ENCODE results near the gene PJA2. TPM values are rescaled to one million over a fixed set of nuclear protein-coding genes. Genes with fewer than 3 reads are reported as not detected.

The PJA2 gene, protein sequence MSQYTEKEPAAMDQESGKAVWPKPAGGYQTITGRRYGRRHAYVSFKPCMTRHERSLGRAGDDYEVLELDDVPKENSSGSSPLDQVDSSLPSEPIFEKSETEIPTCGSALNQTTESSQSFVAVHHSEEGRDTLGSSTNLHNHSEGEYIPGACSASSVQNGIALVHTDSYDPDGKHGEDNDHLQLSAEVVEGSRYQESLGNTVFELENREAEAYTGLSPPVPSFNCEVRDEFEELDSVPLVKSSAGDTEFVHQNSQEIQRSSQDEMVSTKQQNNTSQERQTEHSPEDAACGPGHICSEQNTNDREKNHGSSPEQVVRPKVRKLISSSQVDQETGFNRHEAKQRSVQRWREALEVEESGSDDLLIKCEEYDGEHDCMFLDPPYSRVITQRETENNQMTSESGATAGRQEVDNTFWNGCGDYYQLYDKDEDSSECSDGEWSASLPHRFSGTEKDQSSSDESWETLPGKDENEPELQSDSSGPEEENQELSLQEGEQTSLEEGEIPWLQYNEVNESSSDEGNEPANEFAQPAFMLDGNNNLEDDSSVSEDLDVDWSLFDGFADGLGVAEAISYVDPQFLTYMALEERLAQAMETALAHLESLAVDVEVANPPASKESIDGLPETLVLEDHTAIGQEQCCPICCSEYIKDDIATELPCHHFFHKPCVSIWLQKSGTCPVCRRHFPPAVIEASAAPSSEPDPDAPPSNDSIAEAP
- 100 to 1,000 TPM in 3 of 4 donors, 10 to 100 TPM in 1; 95.4 to 159 (median 134) TPM for total RNA-seq

DNA sequence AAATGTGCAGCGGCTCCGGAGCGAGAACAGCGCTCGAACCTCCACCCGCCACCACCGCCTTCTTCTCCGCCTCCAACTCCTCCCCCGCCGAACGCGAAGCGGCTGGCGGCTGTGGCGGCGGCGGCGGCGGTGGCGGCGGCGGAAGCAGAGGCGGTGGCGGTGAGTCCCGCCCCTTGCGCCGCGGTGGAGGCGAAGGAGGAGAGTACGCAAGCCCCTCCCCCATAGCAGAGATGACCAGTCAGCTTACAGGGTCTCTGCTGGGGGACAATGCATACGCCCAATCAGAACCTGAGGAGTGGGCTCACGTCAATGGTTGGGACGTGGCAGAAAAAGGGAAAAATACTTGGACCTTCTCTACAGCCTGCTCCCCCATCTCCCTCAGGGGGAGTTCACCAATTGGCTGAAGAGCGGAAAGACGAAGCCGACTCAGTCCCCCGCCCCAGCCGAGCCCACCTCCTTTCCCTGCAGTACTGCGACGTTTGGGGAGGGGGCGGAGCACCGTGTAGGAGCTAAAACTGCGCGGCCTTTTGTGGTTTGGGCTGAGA lies at the start of gene PJA2:
Gene PJA2, minus strand, starts transcription at position 131 of the 545 bp plus-strand sequence. CDS start 26,541 bp downstream, outside the sequence.
- WGBS, 2 donors = 1% methylated on average over 43 to 44 of the region's 44 CpGs
- Histone ChIP-seq H3K4me1 (peaks cover 0 to 63% (median 25%) of the 10 kb centered on the region in 4 donors), H3K27ac (peak within 1 kb of the TSS; percentile 97 to 99 (median 98)), H3K27me3 (no peaks in the 10 kb centered on the region), H3K36me3 (no peaks in the 10 kb centered on the region), H3K4me3 (peak within 1 kb of the TSS; percentile 73 to 93 (median 84)), H3K9me3 (peaks cover 0 to 6% (median 0%) of the 10 kb centered on the region in 4 donors)
- DNase-seq (ENCODE audit: low spot score in 2 of 2) = peak; percentile 98
- TF ChIP-seq, protein P1, sequence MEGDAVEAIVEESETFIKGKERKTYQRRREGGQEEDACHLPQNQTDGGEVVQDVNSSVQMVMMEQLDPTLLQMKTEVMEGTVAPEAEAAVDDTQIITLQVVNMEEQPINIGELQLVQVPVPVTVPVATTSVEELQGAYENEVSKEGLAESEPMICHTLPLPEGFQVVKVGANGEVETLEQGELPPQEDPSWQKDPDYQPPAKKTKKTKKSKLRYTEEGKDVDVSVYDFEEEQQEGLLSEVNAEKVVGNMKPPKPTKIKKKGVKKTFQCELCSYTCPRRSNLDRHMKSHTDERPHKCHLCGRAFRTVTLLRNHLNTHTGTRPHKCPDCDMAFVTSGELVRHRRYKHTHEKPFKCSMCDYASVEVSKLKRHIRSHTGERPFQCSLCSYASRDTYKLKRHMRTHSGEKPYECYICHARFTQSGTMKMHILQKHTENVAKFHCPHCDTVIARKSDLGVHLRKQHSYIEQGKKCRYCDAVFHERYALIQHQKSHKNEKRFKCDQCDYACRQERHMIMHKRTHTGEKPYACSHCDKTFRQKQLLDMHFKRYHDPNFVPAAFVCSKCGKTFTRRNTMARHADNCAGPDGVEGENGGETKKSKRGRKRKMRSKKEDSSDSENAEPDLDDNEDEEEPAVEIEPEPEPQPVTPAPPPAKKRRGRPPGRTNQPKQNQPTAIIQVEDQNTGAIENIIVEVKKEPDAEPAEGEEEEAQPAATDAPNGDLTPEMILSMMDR (IDR thresholded peaks at IDR 0.05) = peak; percentile 31 to 67 (median 57)
- TF ChIP-seq POLR2A (IDR thresholded peaks at IDR 0.05) (peak; percentile 74 to 83), EP300 (IDR thresholded peaks at IDR 0.05) (peak in 1 of 2 donors; percentile 92)

DNA sequence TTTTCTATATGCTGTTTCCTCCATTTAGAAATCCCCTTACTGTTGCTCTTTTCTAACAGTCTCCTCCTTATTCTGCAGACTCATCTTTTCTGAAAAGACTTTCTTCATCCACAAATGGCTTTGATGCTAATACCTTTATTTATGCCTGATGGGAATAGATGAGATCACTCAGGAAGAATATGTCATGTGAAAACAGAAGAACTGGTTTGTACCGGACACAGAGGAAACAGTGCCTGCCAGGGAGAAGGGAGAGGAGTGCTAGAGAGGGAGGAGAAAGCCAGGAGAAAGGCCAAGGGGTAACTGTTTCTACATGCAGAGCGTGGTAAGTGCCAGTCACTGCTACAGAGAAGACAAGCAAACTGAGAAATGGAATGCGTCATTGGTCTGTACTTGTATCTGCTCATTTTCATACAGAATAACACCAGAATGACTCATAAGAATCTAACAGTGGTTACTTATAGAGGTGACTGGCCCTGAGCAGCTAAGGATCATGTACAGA lies 45.9 kb upstream of the PJA2 start:
- Histone ChIP-seq H3K27ac (peak overlapping the region in 3 of 4 donors; percentile 32 to 74 (median 63)), H3K9me3 (peaks cover 0 to 5% (median 0%) of the 10 kb centered on the region in 4 donors), H3K27me3 (no peaks in the 10 kb centered on the region), H3K36me3 (no peaks in the 10 kb centered on the region), H3K4me1 (peaks cover 0 to 52% (median 11%) of the 10 kb centered on the region in 4 donors), H3K4me3 (no peak overlapping the region)
- WGBS, 2 donors = 2 to 8% methylated on average over 3 of the region's 3 CpGs
- TF ChIP-seq, protein P1 (IDR thresholded peaks at IDR 0.05) = no peak
- TF ChIP-seq EP300 (IDR thresholded peaks at IDR 0.05) = peak in 1 of 2 donors; percentile 78
- peak in 1 of 2 donors; percentile 48 for DNase-seq (ENCODE audit: low spot score in 2 of 2)

DNA sequence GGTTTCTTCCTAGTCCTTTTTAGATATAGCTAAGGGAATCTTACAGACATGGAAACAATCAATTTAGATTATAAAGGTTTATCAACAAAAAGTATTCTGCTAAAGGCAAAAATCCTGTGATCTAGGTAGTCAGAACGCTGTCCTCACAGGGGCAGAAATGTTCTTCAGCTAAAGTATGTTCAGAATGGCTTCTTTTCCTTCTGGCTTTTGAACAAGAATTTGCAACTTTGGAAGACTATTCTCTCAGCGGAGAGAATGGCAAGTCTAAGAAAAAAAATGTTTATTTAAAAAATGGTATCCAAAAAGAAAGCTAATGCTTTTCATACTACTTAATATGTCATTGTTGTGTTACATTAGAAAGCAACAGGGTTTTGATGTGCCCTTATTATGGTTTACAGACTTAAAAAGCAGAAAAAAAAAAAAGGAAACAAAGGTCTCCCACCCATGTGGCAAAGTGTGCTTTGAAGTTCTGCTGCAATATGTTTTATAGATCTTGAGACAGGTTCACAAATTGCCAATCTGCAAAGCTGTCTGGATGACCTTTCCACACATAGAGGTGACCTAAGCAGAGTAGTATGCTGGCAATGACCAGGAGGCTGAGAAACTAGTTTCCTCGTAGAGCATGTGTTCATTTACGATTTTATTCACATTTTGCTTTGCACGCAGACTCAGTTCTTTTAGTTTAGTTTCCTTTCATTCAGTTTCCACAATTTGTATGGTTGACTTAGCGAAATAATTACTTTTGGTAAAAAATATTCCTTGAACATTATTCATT lies 45.1 kb upstream of the PJA2 start:
- TF ChIP-seq POLR2A (IDR thresholded peaks at IDR 0.05) (no peak), EP300 (IDR thresholded peaks at IDR 0.05) (no peak)
- TF ChIP-seq, protein P1 (IDR thresholded peaks at IDR 0.05) = no peak
- Histone ChIP-seq H3K36me3 (no peaks in the 10 kb centered on the region), H3K4me3 (no peak overlapping the region), H3K27ac (peak overlapping the region in 3 of 4 donors; percentile 32 to 74 (median 63)), H3K27me3 (no peaks in the 10 kb centered on the region), H3K9me3 (peaks cover 0 to 5% (median 0%) of the 10 kb centered on the region in 4 donors), H3K4me1 (peaks cover 0 to 53% (median 11%) of the 10 kb centered on the region in 4 donors)
- 39 to 49% methylated on average over 6 of the region's 6 CpGs for WGBS, 2 donors
- no peak for DNase-seq (ENCODE audit: low spot score in 2 of 2)

DNA sequence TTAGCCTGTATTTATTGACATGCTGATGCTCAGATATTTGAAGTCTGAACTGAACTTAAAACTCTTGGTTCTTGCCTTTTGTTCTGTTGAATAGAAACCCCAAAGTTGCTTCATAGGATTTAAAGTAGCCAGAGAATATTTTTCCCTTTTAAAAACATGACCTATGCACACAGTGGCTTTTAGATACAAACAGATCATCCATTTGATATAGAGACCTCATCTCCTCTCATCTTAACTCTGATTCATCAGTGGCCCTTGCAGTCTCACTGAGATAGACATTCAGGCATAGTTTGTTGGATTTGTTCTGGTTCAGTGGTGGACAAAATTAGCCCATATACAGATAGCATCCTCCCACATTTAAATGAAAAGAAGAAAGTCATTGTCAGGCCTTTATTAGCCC lies 43.5 kb upstream of the PJA2 start:
- peaks cover 0 to 5% (median 0%) of the 10 kb centered on the region in 4 donors for H3K9me3 ChIP-seq
- H3K4me3 ChIP-seq = no peak overlapping the region
- peaks cover 0 to 53% (median 11%) of the 10 kb centered on the region in 4 donors for H3K4me1 ChIP-seq
- H3K27me3 ChIP-seq = no peaks in the 10 kb centered on the region
- peak overlapping the region in 2 of 4 donors; percentile 12 to 26 for H3K27ac ChIP-seq
- TF ChIP-seq, protein P1 (IDR thresholded peaks at IDR 0.05) = no peak
- TF ChIP-seq POLR2A (IDR thresholded peaks at IDR 0.05) (no peak), EP300 (IDR thresholded peaks at IDR 0.05) (no peak)
- DNase-seq (ENCODE audit: low spot score in 2 of 2) = no peak
- H3K36me3 ChIP-seq = no peaks in the 10 kb centered on the region

Data from tibial nerve (tissue), 4 donors.